A549 (cell line): ENCODE data around the gene SH3PXD2A.

Experiments
- BCL3 ChIP-seq: fragments of >200 bp; sonication (Bioruptor Twin); formaldehyde crosslinking; IDR thresholded peaks from 3 replicates; pipeline ENCODE4 v1.6.1; 2016
- BHLHE40 ChIP-seq: IDR thresholded peaks from 2 replicates; pipeline ENCODE4 v1.6.1; 2012; ENCODE audit warnings: low read depth, low read length, inconsistent platforms
- CTCF ChIP-seq: fragments of >200 bp; sonication (Bioruptor Twin); formaldehyde crosslinking; IDR thresholded peaks from 3 replicates; pipeline ENCODE4 v1.5.1; 2016
- JUNB ChIP-seq: fragments of >200 bp; sonication (Bioruptor Twin); formaldehyde crosslinking; IDR thresholded peaks from 2 replicates; pipeline ENCODE4 v1.6.1; 2016
- MAFK ChIP-seq: fragments of 450-650 bp; IDR thresholded peaks from 2 replicates; pipeline ENCODE4 v1.6.1; 2014; ENCODE audit not compliant: partially characterized antibody
- RAD21 ChIP-seq, 2 experiments: fragments of >200 bp in 1 of 2; sonication (Bioruptor Twin) in 1 of 2; formaldehyde crosslinking in 1 of 2; IDR thresholded peaks in 1 of 2; conservative IDR thresholded peaks in 1 of 2; 2 replicates in 1 of 2; 3 replicates in 1 of 2; pipeline ENCODE4 v1.6.1; 2012 to 2018; ENCODE audit warnings: inconsistent platforms in 1 of 2
- REST ChIP-seq: fragments of 200-600 bp; sonication (generic); IDR thresholded peaks from 2 replicates; pipeline ENCODE4 v1.6.1; 2016; ENCODE audit warnings: antibody characterized with exemption, mild to moderate bottlenecking, moderate library complexity
- USF2 ChIP-seq: fragments of 450-650 bp; IDR thresholded peaks from 2 replicates; pipeline ENCODE4 v1.6.1; 2014; ENCODE audit warnings: antibody characterized with exemption

- TF ChIP-seq BHLHE40 (no peak), CTCF (no peak), MAFK (no peak), USF2 (no peak), BCL3 (no peak), JUNB (no peak), REST (no peak), RAD21 (conservative IDR thresholded peaks at IDR 0.05 in 1 of 2, IDR thresholded peaks at IDR 0.05 in 1 of 2) (no peak)
Observed at GRCh38 chr10:103627893-103628292, 227.5 kb downstream of the SH3PXD2A start.
